ENCODE data around the gene SYT13.
"Not testable (repeated sequence)": the region's sequence is repeated elsewhere in the genome, so short reads cannot be mapped to it uniquely, and the experiment has no call there.

Gene SYT13

GRCh38 chr11:45270946-45271716, 15.0 kb downstream of the SYT13 start:
- no peak for DNase-seq

- no peak for DNase-seq
Measured at GRCh38 chr11:45269678-45270077, 16.5 kb downstream of the SYT13 start.

- DNase-seq = no peak
Measured at GRCh38 chr11:45267652-45268299, 18.4 kb downstream of the SYT13 start.

GRCh38 chr11:45267052-45267451, 19.1 kb downstream of the SYT13 start:
- no peak for DNase-seq

GRCh38 chr11:45266676-45267020, 19.5 kb downstream of the SYT13 start:
- DNase-seq = no peak

- no peak for DNase-seq
Measured at GRCh38 chr11:45265969-45266675, 20.0 kb downstream of the SYT13 start.

- no peak for DNase-seq
Measured at GRCh38 chr11:45264839-45265515, 21.2 kb downstream of the SYT13 start.

- DNase-seq = no peak
Measured at GRCh38 chr11:45263773-45264172, 22.4 kb downstream of the SYT13 start.

GRCh38 chr11:45262900-45263299, 23.2 kb downstream of the SYT13 start:
- DNase-seq = peak; percentile 19

GRCh38 chr11:45260071-45260470, 26.1 kb downstream of the SYT13 start:
- no peak for DNase-seq

- no peak for DNase-seq
Measured at GRCh38 chr11:45259592-45259991, 26.5 kb downstream of the SYT13 start.

- DNase-seq = no peak
Measured at GRCh38 chr11:45258982-45259530, 27.1 kb downstream of the SYT13 start.

GRCh38 chr11:45254070-45254469, 32.1 kb downstream of the SYT13 start:
- DNase-seq = no peak

- DNase-seq = no peak
Measured at GRCh38 chr11:45253640-45254039, 32.5 kb downstream of the SYT13 start.

- no peak for DNase-seq
Measured at GRCh38 chr11:45252877-45253276, 33.3 kb downstream of the SYT13 start.

- DNase-seq = no peak
Measured at GRCh38 chr11:45252134-45252856, 33.8 kb downstream of the SYT13 start.

GRCh38 chr11:45250035-45250718, 36.0 kb downstream of the SYT13 start:
- no peak for DNase-seq

GRCh38 chr11:45249372-45249771, 36.8 kb downstream of the SYT13 start:
- DNase-seq = not testable (repeated sequence)

GRCh38 chr11:45248501-45249011, 37.6 kb downstream of the SYT13 start:
- no peak for DNase-seq

GRCh38 chr11:45247433-45247832, 38.7 kb downstream of the SYT13 start:
- no peak for DNase-seq

- DNase-seq = no peak
Measured at GRCh38 chr11:45246241-45246640, 39.9 kb downstream of the SYT13 start.
